Kidney (tissue), 14 donors: ENCODE measurements around the gene SDK1. TPM values are rescaled to one million over a fixed set of nuclear protein-coding genes. Genes with fewer than 3 reads are reported as not detected.

ENCODE experiments used
- DNase-seq, 5 donors: peaks; one replicate each; pipeline ENCODE4 v3.0.0-alpha.2; 2013 to 2020
- FAIRE-seq: peaks from 2 replicates; lab custom pipeline; 2012; peaks lifted over from hg19 to GRCh38; lab: Jason Lieb, UNC
- H3K27ac ChIP-seq, 2 donors: one replicate each; pipeline ENCODE4 v1.7.0; 2013; ENCODE audit warnings: low read depth in 2 of 2, low read length in 2 of 2, inconsistent platforms in 1 of 2
- H3K27me3 ChIP-seq: one replicate; pipeline ENCODE4 v1.7.1; 2013; ENCODE audit warnings: low read length, inconsistent platforms; ENCODE audit not compliant: control insufficient read depth, insufficient read depth
- H3K36me3 ChIP-seq, 3 donors: one replicate each; pipeline versions ENCODE4 v1.7.0 to v1.7.1; 2013; ENCODE audit warnings: low read length in 3 of 3, control low read depth in 1 of 3, inconsistent platforms in 1 of 3; ENCODE audit not compliant: insufficient read depth in 3 of 3, control insufficient read depth in 2 of 3
- H3K4me1 ChIP-seq, 3 donors: one replicate each; pipeline versions ENCODE4 v1.7.0 to v1.7.1; 2013; ENCODE audit warnings: low read length in 3 of 3, inconsistent platforms in 1 of 3, low read depth in 1 of 3; ENCODE audit not compliant: control insufficient read depth in 2 of 3, insufficient read depth in 2 of 3
- H3K4me3 ChIP-seq, 3 donors: one replicate each; pipeline versions ENCODE4 v1.7.0 to v1.8.1; 2013; ENCODE audit warnings: low read length in 3 of 3, control low read depth in 1 of 3, inconsistent platforms in 1 of 3
- H3K9ac ChIP-seq, 3 donors: one replicate each; pipeline versions ENCODE4 v1.7.0 to v1.7.1; 2013; ENCODE audit warnings: low read length in 3 of 3, control low read depth in 1 of 3, inconsistent platforms in 1 of 3
- H3K9me3 ChIP-seq, 3 donors: one replicate each; pipeline versions ENCODE4 v1.7.0 to v1.7.1; 2013; ENCODE audit warnings: low read length in 3 of 3, control low read depth in 1 of 3, inconsistent platforms in 1 of 3; ENCODE audit not compliant: control insufficient read depth in 2 of 3, insufficient read depth in 1 of 3
- intact Hi-C: fragments of 100-400 bp; cut with DNase I; formaldehyde crosslinking; loops from one replicate; pipeline ENCODE4 v1.11.1; 2022
- polyA plus RNA-seq: library from polyadenylated mRNA; stranded (reverse); fragments of 350-450 nt; fragmentation: Illumina TruSeq; extraction: RNeasy Lipid Tissue Mini Kit (QIAGEN cat#74804); gene quantifications from one replicate; pipeline ENCODE4 v1.2.3, GENCODE V29; 2014; ENCODE audit warnings: low read depth, low replicate concordance; ENCODE audit not compliant: insufficient read depth
- total RNA-seq: library from RNA; stranded (reverse); fragmentation: NEBNext Ultra II Directional; extraction: Animal tissue kit (Norgen Biotek cat#: 25700); gene quantifications from one replicate; pipeline ENCODE4 v1.2.1, GENCODE V29; 2021
- TF ChIP-seq, protein P1 (sequence below): IDR thresholded peaks from 3 replicates; pipeline ENCODE4 v1.5.1; 2012; ENCODE audit warnings: mild to moderate bottlenecking, moderate library complexity, borderline replicate concordance; ENCODE audit not compliant: insufficient read depth; ENCODE audit errors: extremely low read depth
- donor health status: control.
- donor health status: control.
- donor health status: control.
- donor health status: control.
- donor health status: control.
- donor health status: DM: yes; HTN: yes; CAD: no.
- donor health status: Normal renal cell carcinoma (clear cell type).

Gene SDK1
- total and polyA plus RNA-seq, 2 donors from 2014 or later = 2.0 to 38.3 TPM

DNA sequence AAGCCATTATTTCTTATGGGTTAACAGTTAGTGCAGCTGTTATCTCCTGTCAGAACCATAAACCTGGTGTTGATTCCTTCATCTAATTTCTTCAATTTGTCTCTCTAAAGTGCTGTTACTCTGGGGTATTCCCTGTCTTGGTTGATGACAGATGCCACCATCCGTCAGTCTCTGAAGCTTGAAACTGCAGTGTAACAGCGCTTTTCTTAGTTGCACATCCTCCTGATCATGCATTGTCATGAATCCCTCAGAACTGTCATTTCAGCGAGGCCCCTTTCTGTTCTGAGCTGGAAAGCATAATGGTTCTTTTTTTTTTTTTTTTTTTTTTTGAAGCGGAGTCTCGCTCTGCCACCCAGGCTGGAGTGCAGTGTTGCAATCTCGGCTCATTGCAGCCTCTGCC lies 193.9 kb downstream of the SDK1 start:
- DNase-seq (no peak), FAIRE-seq (no peak)
- Histone ChIP-seq H3K4me1 (peaks cover 0 to 8% (median 2%) of the 10 kb centered on the region in 3 donors), H3K27ac (no peak overlapping the region), H3K36me3 (no peaks in the 10 kb centered on the region), H3K27me3 (no peaks in the 10 kb centered on the region), H3K4me3 (no peak overlapping the region), H3K9ac (no peak overlapping the region), H3K9me3 (peaks cover 0 to 8% (median 0%) of the 10 kb centered on the region in 3 donors)
- TF ChIP-seq, protein P1, sequence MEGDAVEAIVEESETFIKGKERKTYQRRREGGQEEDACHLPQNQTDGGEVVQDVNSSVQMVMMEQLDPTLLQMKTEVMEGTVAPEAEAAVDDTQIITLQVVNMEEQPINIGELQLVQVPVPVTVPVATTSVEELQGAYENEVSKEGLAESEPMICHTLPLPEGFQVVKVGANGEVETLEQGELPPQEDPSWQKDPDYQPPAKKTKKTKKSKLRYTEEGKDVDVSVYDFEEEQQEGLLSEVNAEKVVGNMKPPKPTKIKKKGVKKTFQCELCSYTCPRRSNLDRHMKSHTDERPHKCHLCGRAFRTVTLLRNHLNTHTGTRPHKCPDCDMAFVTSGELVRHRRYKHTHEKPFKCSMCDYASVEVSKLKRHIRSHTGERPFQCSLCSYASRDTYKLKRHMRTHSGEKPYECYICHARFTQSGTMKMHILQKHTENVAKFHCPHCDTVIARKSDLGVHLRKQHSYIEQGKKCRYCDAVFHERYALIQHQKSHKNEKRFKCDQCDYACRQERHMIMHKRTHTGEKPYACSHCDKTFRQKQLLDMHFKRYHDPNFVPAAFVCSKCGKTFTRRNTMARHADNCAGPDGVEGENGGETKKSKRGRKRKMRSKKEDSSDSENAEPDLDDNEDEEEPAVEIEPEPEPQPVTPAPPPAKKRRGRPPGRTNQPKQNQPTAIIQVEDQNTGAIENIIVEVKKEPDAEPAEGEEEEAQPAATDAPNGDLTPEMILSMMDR = no peak
- intact Hi-C loops = no loop called here

DNA sequence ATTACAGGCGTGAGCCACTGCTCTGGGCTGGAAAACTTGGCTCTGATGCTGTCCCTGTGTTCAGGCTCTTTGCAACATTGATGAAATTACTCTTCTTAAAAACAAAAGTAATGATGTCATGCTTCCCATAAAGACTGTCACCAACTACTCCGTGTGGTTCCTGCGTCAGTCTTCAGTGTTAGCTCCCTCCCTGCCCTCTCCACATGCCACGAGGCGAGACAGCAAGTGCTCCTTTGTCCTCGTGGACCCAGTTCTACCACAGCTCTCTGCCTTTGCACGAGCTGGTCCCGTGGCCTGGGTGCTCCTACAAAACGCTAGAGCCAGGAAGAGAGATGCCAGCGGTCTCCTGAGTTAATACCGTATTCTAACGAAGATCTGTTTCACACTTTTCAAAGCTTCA lies 194.5 kb downstream of the SDK1 start:
- H3K36me3 ChIP-seq = no peaks in the 10 kb centered on the region
- no peak overlapping the region for H3K4me3 ChIP-seq
- DNase-seq (no peak), FAIRE-seq (no peak)
- no peak overlapping the region for H3K9ac ChIP-seq
- intact Hi-C loops = no loop called here
- peaks cover 0 to 8% (median 2%) of the 10 kb centered on the region in 3 donors for H3K4me1 ChIP-seq
- H3K27ac ChIP-seq = no peak overlapping the region
- peaks cover 0 to 14% (median 2%) of the 10 kb centered on the region in 3 donors for H3K9me3 ChIP-seq
- TF ChIP-seq, protein P1 = no peak
- no peaks in the 10 kb centered on the region for H3K27me3 ChIP-seq

DNA sequence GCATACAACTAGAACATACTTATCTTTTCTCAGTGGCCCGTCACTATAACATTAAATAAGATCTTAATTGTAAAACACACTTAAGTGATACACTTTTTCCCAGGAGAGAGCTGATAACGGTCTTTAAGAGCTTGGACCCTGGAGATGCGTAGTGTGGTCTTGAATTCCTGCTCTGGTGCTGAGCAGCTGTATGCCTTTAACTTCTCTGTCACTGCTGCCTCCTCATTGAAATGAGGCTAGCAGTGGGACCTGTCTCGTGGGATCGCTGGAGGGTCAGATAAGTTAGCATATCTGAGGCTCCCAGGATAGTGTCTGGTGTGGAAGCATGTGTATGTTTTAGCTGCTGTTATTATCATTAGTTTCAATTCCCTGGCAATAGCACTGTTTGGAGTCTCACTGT lies 194.9 kb downstream of the SDK1 start:
- Histone ChIP-seq H3K27ac (no peak overlapping the region), H3K9me3 (peaks cover 0 to 14% (median 3%) of the 10 kb centered on the region in 3 donors), H3K36me3 (no peaks in the 10 kb centered on the region), H3K27me3 (no peaks in the 10 kb centered on the region), H3K4me3 (no peak overlapping the region), H3K9ac (no peak overlapping the region), H3K4me1 (peaks cover 0 to 8% (median 2%) of the 10 kb centered on the region in 3 donors)
- intact Hi-C loops = no loop called here
- FAIRE-seq = no peak
- DNase-seq = no peak
- TF ChIP-seq, protein P1 = no peak

DNA sequence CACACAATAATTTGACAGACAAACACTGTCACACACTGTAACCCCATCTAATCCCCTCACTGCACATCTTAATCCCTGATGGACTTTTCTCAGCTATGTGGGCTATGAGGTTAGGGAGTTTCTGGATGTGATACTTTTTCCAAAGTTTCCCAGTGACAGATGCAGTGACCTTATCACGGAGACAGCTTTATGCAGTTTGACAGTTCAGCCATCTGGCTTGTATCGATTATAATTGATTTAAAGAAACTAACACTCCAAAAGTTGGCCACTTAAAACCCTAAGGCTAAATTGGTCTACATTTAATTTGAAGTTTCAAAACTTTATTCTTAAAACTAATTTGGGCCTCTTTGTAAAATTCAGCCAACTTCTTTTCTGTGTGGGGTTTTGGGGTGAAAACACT lies 196.7 kb downstream of the SDK1 start:
- peaks cover 0 to 8% (median 2%) of the 10 kb centered on the region in 3 donors for H3K4me1 ChIP-seq
- H3K36me3 ChIP-seq = no peaks in the 10 kb centered on the region
- TF ChIP-seq, protein P1 = no peak
- no peak for FAIRE-seq
- H3K4me3 ChIP-seq = no peak overlapping the region
- intact Hi-C loops = no loop called here
- no peak overlapping the region for H3K27ac ChIP-seq
- no peak for DNase-seq
- no peak overlapping the region for H3K9ac ChIP-seq
- H3K9me3 ChIP-seq = peaks cover 0 to 14% (median 6%) of the 10 kb centered on the region in 3 donors
- no peaks in the 10 kb centered on the region for H3K27me3 ChIP-seq
